HG02759 (cell line): ENCODE results near the gene PTPRN2.
"Not testable (repeated sequence)": the region's sequence is repeated elsewhere in the genome, so short reads cannot be mapped to it uniquely, and the experiment has no call there.

Source experiments
- ATAC-seq: cut with Tn5 transposase; IDR thresholded peaks from one replicate; pipeline ENCODE4 v1.9.1; 2021; ENCODE audit warnings: mild to moderate bottlenecking, moderate library complexity; ENCODE audit not compliant: unreplicated experiment

The PTPRN2 gene

GRCh38 chr7:157563467-157564135 is 1024.0 kb downstream of the PTPRN2 start:
- ATAC-seq = not testable (repeated sequence)

GRCh38 chr7:157562522-157563398 is 1024.9 kb downstream of the PTPRN2 start:
- not testable (repeated sequence) for ATAC-seq

- ATAC-seq = no peak
Measured at GRCh38 chr7:157561816-157562410, 1025.7 kb downstream of the PTPRN2 start.

GRCh38 chr7:157561523-157561785 is 1026.2 kb downstream of the PTPRN2 start:
- ATAC-seq = no peak

- no peak for ATAC-seq
Measured at GRCh38 chr7:157560710-157561522, 1026.7 kb downstream of the PTPRN2 start.

- no peak for ATAC-seq
Measured at GRCh38 chr7:157560258-157560654, 1027.4 kb downstream of the PTPRN2 start.

- ATAC-seq = no peak
Measured at GRCh38 chr7:157559596-157560257, 1027.9 kb downstream of the PTPRN2 start.

- no peak for ATAC-seq
Measured at GRCh38 chr7:157558875-157559595, 1028.6 kb downstream of the PTPRN2 start.

GRCh38 chr7:157558516-157558874 is 1029.1 kb downstream of the PTPRN2 start:
- ATAC-seq = no peak

GRCh38 chr7:157558061-157558460 is 1029.6 kb downstream of the PTPRN2 start:
- ATAC-seq = no peak

- no peak for ATAC-seq
Measured at GRCh38 chr7:157557263-157557662, 1030.4 kb downstream of the PTPRN2 start.

- no peak for ATAC-seq
Measured at GRCh38 chr7:157556642-157556944, 1031.0 kb downstream of the PTPRN2 start.

- ATAC-seq = no peak
Measured at GRCh38 chr7:157555944-157556641, 1031.5 kb downstream of the PTPRN2 start.

GRCh38 chr7:157555313-157555712 is 1032.3 kb downstream of the PTPRN2 start:
- no peak for ATAC-seq

GRCh38 chr7:157554393-157555238 is 1033.0 kb downstream of the PTPRN2 start:
- ATAC-seq = no peak

- no peak for ATAC-seq
Measured at GRCh38 chr7:157553256-157553655, 1034.4 kb downstream of the PTPRN2 start.

- ATAC-seq = no peak
Measured at GRCh38 chr7:157552295-157552993, 1035.2 kb downstream of the PTPRN2 start.
